Measurements from ENCODE around the gene MMP17. TPM values are rescaled to one million over a fixed set of nuclear protein-coding genes. Genes with fewer than 3 reads are reported as not detected.

MMP17 gene
- total RNA-seq, 4 donors from 2014 or later = 4.6 to 15.4 (median 12.9) TPM

- no peak for TF ChIP-seq CTCF (IDR thresholded peaks at IDR 0.05; ENCODE audit: low read depth)
Observed at GRCh38 chr12:131831635-131832041, 3.4 kb downstream of the MMP17 start.

- no peak for TF ChIP-seq CTCF (IDR thresholded peaks at IDR 0.05; ENCODE audit: low read depth)
Observed at GRCh38 chr12:131832321-131833231, 4.4 kb downstream of the MMP17 start.

GRCh38 chr12:131833288-131833895, 5.2 kb downstream of the MMP17 start:
- TF ChIP-seq CTCF (IDR thresholded peaks at IDR 0.05; ENCODE audit: low read depth) = no peak

GRCh38 chr12:131833896-131834641, 5.9 kb downstream of the MMP17 start:
- TF ChIP-seq CTCF (IDR thresholded peaks at IDR 0.05; ENCODE audit: low read depth) = no peak

GRCh38 chr12:131834798-131835615, 6.8 kb downstream of the MMP17 start:
- no peak for TF ChIP-seq CTCF (IDR thresholded peaks at IDR 0.05; ENCODE audit: low read depth)

- TF ChIP-seq CTCF (IDR thresholded peaks at IDR 0.05; ENCODE audit: low read depth) = no peak
Observed at GRCh38 chr12:131835616-131836171, 7.5 kb downstream of the MMP17 start.
